HG03045 (cell line): ENCODE results near the gene PANK2.

ENCODE experiments used
- ATAC-seq: cut with Tn5 transposase; IDR thresholded peaks from one replicate; pipeline ENCODE4 v1.9.1; 2021; ENCODE audit warnings: mild to moderate bottlenecking, moderate library complexity; ENCODE audit not compliant: unreplicated experiment

Gene PANK2

DNA sequence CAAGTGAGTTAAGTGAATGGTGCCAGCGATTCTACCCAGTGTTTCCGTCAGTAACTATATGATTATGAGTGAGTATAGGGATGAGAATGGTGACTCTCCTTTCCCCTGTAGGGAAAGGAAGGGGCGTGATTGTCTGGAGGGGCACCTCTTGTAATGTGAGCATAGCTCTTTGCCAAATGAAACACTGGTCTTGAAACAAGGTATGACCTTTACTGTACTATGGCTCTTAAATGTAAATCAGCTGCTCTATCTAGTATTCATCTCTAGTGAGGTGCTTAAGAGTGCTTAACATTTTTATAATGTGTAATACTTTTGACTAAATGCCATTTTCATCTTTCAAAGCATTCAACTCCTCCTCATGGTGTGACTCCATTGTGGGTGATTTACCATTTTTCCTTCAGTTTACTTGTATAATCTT is 11.0 kb downstream of the PANK2 start:
- ATAC-seq: no peak

GRCh38 chr20:3901028-3901705 is 12.0 kb downstream of the PANK2 start:
- no peak for ATAC-seq

DNA sequence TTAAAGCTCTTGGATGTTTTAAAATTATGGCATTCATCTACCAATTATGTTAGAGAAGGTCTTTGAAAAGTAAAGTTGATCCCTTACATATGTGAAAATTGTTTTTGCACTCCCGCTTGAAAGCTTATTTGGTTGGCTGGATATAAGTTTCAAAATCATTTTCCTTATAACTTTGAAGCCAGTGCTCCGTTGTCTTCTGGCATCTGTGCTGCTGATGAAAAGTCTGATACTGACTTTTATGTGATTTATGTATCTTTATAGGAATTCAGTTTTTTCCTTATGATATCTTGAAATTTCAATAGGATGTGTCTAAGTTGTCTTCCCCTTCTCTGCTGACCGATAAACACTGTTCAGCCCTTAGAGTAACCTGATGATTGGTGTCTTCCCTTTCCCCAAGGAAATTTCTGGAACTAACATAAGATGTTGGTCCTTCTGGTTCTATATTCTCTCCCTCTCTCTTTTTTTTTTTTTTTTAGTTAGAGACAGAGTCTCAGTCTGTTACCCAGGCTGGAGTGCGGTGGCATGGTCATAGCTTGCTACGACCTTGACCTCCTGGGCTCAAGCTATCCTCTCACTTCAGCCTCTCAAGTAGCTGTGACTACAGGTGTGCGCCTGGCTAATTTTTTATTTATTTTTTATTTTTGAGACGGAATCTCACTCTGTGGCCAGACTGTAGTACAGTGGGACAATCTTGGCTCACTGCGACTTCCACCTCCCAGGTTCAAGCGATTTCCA is 12.7 kb downstream of the PANK2 start:
- ATAC-seq: no peak

DNA sequence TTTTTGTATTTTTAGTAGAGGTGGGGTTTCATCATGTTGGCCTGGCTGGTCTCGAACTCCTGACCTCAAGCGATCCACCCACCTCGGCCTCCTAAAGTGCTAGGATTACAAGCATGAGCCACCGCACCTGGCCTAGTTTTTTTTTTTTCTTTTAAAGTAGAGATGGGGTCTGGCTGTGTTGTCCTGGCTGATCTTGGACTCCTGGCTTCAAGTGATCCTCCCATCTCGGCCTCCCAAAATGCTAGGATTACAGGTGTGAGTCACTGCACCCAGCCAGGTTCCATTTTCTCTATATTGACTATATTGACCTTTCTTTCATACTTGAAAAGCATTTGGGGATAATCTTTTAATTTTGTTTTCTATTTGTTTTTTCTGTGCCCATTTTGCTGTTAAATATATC is 13.3 kb downstream of the PANK2 start:
- no peak for ATAC-seq

- ATAC-seq: no peak
Observed at GRCh38 chr20:3904224-3904623, 15.0 kb downstream of the PANK2 start.

DNA sequence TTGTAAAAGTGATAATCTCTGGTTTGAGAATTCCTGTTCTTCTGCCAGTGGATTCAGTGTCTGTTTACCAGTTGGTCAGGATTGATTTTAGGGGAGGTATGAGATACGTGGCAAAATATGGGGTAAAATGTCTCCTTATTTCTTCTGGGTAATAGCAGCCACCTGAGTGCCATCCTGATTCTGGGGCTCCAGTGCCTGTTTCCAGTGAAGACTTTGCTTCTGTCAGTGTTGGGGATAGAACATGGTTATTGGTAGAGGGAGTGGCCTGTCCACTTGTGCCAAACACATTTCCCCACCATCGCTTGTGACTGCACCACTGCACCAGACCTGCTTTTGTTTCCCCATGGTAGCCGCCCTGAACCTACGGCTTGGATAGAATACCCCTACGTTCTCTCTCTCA is 15.7 kb downstream of the PANK2 start:
- no peak for ATAC-seq

DNA sequence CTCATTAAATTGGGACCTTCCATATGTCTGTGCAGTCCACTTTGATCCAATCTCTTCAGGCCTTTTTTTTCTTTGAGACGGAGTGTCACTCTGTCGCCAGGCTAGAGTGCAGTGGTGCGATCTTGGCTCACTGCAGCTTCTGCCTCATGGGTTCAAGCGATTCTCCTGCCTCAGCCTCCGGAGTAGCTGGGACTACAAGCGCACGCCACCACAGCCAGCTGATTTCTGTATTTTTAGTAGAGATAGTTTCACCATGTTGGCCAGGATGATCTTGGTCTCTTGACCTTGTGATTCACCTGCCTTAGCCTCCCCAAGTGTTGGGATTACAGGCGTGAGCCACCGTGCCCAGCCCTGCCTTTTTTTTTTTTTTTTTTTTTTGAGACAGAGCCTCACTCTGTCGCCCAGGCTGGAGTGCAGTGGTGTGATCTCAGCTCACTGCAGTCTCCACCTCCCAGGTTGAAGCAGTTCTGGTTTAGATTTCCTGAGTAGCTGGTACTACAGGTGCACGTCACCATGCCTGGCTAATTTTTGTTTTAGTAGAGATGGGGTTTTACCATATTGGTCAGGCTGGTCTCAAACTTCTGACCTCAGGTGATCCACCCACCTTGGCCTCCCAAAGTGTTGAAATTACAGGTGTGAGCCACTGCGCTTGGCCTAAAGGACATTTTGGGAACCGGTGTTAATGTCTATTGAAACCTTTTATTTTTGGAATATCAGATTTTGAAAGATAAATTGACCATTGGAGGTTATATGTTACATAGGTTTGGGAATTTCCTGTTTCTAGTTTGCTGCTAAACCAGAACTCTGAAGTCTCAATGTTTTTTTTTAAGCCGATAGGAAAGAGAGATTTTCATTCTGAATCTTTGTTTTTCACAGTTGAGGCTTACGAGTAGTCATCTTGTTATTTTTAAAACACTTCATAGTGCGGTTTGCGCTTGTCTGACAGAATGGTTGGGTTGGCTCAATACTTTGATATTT is 17.8 kb downstream of the PANK2 start:
- peak; percentile 89 for ATAC-seq

- no peak for ATAC-seq
Observed at GRCh38 chr20:3908667-3909066, 19.5 kb downstream of the PANK2 start.

- ATAC-seq: no peak
Observed at GRCh38 chr20:3909952-3910366, 20.8 kb downstream of the PANK2 start.

- no peak for ATAC-seq
Observed at GRCh38 chr20:3910853-3911252, 21.7 kb downstream of the PANK2 start.

DNA sequence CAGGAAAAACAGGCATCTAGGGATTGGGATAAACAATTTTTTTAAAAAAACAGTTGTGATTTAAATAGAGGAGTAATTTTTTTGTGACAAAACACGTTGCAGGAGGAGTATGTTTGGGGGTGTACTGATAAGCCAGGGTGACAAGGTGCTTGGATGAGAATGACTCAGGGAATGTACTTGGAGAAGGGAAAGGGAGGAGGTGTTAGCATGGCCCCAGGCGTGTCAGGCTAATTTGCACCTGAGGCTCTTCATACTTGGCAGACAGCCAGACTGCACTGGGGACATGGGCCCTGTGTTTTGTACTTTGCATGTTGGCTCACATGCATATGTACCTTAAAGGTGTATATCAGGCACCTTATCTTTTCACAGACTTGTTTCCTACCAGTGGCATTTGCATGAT is 22.8 kb downstream of the PANK2 start:
- ATAC-seq: no peak

- ATAC-seq: no peak
Observed at GRCh38 chr20:3914446-3914845, 25.3 kb downstream of the PANK2 start.

- no peak for ATAC-seq
Observed at GRCh38 chr20:3915691-3916090, 26.5 kb downstream of the PANK2 start.

DNA sequence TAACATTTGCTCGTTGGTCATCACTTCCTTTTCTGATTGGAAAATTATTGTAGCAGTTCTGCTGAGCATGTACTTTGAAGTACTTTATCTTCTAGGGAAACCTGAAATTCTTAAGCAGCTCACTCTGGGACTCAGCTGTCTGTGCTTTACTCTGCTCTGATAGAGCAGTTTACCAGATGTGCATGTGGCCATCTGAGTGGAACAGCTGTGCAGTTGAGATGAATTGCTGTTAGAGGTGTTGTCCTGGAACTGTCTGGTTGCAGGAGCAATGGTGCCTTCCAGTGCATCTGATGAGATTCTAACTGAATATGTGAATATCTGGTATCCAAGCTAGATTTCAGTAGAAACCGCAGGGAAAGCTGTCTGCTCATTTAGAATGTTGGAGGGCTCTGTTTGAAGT is 27.2 kb downstream of the PANK2 start:
- no peak for ATAC-seq

DNA sequence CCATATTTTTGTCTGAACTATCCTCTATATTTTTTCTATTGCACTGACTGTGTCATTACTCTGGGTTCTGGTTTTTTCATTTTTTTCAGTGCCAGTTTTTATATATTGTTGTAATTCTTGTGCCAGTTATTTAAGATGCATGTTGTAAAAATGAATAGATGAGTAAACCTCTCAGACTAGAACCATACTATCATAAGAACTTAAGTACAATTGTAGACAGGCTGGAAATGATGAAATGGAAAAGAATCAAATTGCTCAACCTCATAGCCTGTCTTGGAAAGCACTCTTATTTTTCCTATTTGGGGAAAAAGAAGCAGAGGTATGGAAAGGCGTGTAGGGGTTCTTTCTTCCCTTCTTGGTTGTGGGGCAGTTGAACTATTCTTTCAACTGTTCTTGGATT is 30.2 kb downstream of the PANK2 start:
- no peak for ATAC-seq

DNA sequence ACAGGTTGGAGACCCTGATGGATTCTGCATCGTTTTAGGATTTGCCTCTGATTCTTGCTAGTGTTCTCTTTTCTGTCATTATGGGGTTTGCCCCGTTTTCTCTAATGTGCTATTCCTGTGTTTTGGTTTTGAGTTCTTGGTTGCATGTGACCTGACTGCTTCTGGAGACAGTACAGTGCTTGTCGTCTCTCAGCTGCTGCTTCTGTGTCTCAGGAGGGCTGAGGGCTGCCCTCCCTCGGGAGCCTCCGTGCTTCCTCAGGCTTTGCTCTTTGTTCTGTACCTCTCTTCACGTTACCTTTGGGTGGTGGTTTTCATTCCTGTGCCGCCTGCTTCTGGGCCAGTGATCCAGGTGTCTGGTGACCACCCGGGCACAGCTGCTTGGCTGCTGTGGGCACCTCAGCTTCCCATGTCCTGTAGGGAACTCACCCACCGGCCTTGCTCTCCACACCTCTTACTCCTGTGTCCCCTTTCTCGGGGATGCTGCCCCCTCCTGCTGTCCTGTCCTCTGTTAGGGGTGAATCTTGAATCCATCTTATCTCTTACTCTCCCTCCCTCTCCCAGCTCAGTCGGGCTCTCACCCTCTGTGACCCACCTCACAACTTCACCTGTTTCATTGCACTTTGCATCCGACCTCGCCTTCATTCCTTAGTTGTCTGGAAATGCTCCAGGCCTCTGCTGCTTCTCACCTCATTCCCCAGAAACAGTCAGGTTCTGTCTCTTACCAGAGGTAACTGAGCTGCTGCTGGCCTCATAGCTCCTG is 33.2 kb downstream of the PANK2 start:
- ATAC-seq: no peak

DNA sequence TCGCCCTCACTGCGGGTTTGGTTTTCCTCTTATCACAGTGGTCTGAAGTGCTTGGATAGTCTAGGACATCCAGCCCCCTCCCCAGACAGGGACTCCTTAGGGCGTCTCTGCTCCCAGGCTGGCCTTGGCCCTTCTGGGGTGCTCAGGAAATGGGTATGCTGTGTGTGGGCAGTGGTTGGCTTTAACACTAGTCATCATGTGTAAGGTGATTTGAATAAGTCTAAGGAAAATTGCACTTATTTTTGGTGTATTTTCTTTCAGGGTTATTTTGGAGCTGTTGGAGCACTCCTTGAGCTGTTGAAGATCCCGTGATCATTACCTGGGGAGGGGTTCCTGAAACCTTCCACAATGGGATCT is 33.8 kb downstream of the PANK2 start:
- ATAC-seq: no peak

DNA sequence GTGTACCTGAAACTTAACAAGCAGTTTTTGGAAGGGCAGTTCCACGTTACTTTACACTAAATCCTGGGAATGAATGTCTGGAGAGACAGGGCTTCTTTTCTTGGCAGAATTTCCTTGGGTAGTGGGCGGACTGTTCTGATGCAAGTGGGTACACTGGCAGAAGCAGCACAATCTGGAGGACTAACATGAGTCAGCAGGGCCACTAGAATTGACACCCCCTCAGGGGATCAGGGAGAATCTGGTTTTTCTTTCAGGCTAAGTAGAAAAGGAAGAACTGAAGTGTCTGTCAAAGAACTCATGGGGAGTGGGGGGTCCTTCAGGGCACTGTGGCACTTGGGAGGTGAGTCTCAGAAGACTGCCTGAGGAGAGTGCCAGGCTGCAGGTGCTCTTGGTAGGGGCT is 34.6 kb downstream of the PANK2 start:
- no peak for ATAC-seq

DNA sequence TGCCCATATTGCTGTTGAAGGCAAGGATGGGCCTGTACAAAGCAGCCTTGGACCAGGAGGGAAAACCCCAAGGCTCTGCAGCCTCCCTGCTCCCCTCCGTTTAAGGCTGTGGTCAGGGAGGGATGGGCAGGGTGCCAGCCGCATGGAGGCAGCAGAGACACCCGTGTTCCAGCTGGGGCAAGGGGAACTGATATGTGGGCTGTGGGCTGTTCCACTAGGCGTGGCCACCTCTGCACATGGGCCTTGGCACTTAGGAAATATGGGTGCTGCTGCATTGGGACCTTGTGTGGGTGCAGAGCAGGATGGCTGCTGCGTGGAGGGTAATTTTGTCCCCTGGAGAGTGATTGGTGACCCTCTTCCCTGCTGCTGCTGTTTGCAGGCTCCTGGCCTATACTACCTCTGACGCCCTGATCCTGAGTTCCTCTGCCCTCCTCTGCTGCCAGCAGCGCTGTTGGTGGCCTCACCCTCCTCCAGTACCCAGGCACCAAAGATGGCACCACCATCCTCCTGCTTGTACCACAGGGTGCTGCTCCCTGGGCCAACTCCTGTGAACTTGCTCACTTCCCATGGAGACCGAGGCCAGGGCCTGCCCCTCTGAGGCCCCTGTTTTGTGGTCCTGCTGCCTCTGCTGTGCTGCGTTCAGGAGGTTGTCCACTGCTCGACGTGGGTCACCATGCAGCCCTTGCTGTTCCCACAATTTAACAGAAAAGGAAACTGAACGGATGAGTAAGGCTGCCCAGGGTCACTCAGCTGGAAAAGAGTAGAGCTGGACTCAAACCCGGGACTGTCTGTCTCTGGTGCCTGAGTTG is 35.3 kb downstream of the PANK2 start:
- ATAC-seq: no peak

DNA sequence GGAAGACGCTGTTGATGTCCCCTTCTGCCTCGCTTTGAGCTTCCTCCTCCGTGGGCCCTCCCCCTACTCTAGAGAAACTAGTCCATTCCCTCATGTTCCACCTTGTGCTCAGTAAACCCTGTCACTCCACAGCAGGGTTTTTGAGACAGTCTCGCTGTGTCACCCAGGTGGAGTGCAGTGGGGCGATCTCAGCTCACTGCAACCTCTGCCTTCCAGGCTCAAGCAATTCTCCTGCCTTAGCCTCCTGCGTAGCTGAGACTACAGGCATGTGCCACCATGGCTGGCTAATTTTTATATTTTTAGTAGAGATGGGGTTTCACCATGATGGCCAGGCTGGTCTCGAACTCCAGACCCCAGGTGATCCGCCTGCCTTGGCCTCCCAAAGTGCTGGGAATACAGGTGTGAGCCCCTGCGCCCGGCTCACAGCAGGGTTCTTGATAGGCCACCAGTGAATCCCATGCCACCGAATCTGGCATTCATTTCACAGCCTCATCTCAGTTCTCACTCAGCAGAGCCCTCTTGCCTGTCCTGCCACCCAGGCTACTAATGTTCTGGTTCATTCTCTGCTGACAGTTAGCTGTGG is 36.0 kb downstream of the PANK2 start:
- no peak for ATAC-seq
